ENCODE data around the gene OPCML. TPM values are rescaled to one million over a fixed set of nuclear protein-coding genes. Genes with fewer than 3 reads are reported as not detected.

The OPCML gene
- total RNA-seq, 1 experiment from 2014 or later: 0.94 TPM

DNA sequence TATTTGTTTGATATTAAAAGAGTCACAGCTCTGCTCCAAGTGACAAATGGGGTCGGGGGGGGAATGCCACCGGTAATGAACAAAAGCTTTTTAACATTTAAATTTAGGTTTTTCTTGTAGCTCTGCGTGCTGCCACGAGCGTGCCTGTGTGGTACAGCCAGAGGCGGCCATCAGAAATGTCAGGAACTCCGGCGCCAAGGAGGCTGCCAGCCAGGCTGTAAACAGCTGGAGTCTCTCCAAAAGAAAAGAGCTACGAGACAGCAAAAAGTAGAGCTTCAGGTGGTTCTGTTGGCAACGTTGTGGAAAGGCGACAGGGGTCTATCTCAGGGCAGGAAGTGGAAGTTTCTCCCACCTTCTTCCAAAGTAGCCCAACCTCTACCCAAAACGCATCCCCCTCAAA lies 532.8 kb downstream of the OPCML start:
- Mint-ChIP-seq H3K9me3 (peaks cover 9% of the 10 kb centered on the region in 2 experiments; a peak in 2 of 5 replicates), H3K27me3 (ENCODE audit: low read depth) (peaks cover 45% of the 10 kb centered on the region), H3K36me3 (ENCODE audit: insufficient read depth in 1 of 3, low read depth in 3 of 3) (peaks cover 0 to 8% (median 0%) of the 10 kb centered on the region in 3 experiments; a peak in 3 of 7 replicates), H3K4me3 (no peak overlapping the region; a peak in 1 of 5 replicates), H3K27ac (peak overlapping the region in 1 of 3 experiments; percentile 79; a peak in 1 of 7 replicates), H3K4me1 (peaks cover 22 to 25% of the 10 kb centered on the region in 2 experiments)
- no peak overlapping the region for H4K8ac ChIP-seq (replicated peaks; ENCODE audit: insufficient read length, low read depth, low read length)
- H3K56ac ChIP-seq (ENCODE audit: insufficient read length, low read depth, low read length): no peak overlapping the region
- no peak overlapping the region for H3T11ph ChIP-seq (ENCODE audit: low read length)
- no peak overlapping the region for H2BK120ac ChIP-seq (ENCODE audit: low read depth, low read length, poor library complexity, severe bottlenecking)
- H3K79me1 ChIP-seq (ENCODE audit: insufficient read depth, low read depth, low read length, poor library complexity, severe bottlenecking): no peaks in the 10 kb centered on the region
- no peak overlapping the region for H2AK5ac ChIP-seq (ENCODE audit: insufficient read length, low read length)
- no peaks in the 10 kb centered on the region for H4K20me1 ChIP-seq (ENCODE audit: control insufficient read depth, insufficient read depth, insufficient read length)
- H3K9me3 ChIP-seq (ENCODE audit: control insufficient read depth, low read depth, low read length): no peaks in the 10 kb centered on the region
- no peak overlapping the region for H2BK5ac ChIP-seq (ENCODE audit: insufficient read length, low read length)
- H3K4ac ChIP-seq (ENCODE audit: low read depth, low read length): no peak overlapping the region
- H3K27me3 ChIP-seq (ENCODE audit: insufficient read depth, low read length): peaks cover 12% of the 10 kb centered on the region; the same call in 1 of the 2 replicates
- H4K5ac ChIP-seq (ENCODE audit: insufficient read length, low read depth, low read length): no peak overlapping the region
- TF ChIP-seq, protein P1, sequence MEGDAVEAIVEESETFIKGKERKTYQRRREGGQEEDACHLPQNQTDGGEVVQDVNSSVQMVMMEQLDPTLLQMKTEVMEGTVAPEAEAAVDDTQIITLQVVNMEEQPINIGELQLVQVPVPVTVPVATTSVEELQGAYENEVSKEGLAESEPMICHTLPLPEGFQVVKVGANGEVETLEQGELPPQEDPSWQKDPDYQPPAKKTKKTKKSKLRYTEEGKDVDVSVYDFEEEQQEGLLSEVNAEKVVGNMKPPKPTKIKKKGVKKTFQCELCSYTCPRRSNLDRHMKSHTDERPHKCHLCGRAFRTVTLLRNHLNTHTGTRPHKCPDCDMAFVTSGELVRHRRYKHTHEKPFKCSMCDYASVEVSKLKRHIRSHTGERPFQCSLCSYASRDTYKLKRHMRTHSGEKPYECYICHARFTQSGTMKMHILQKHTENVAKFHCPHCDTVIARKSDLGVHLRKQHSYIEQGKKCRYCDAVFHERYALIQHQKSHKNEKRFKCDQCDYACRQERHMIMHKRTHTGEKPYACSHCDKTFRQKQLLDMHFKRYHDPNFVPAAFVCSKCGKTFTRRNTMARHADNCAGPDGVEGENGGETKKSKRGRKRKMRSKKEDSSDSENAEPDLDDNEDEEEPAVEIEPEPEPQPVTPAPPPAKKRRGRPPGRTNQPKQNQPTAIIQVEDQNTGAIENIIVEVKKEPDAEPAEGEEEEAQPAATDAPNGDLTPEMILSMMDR (conservative IDR thresholded peaks at IDR 0.05): no peak
- H3K9ac ChIP-seq (ENCODE audit: extremely low read depth, insufficient read length, low read length): no peak overlapping the region
- no peak overlapping the region for H2BK12ac ChIP-seq (ENCODE audit: insufficient read length, low read depth, low read length)
- H2BK20ac ChIP-seq (ENCODE audit: low read depth, low read length, poor library complexity, severe bottlenecking): no peak overlapping the region
- H3K23ac ChIP-seq (ENCODE audit: insufficient read length, low read depth, low read length): no peak overlapping the region
- no peak overlapping the region for H3K4me2 ChIP-seq (ENCODE audit: insufficient read depth, insufficient read length, low read length)
- no peak overlapping the region for H3K27ac ChIP-seq (ENCODE audit: insufficient read length, low read depth, low read length)
- no peaks in the 10 kb centered on the region for H3K79me2 ChIP-seq (ENCODE audit: insufficient read depth, low read length)
- WGBS (ENCODE audit: extremely low coverage, insufficient read length, low lambda C conversion rate): no CpG with 5 or more reads among the region's 12 CpGs
- no peak overlapping the region for H4K91ac ChIP-seq (ENCODE audit: insufficient read length, low read depth, low read length)
- 0 out of 2 replicates have a peak overlapping the region, but pooled peaks have one; percentile 63 for H3K14ac ChIP-seq (ENCODE audit: insufficient read depth, low read length)
- no peaks in the 10 kb centered on the region for H3K23me2 ChIP-seq (ENCODE audit: insufficient read length, low read depth, low read length, poor library complexity, severe bottlenecking)
- no peak overlapping the region for H3K18ac ChIP-seq (ENCODE audit: insufficient read length, low read depth, low read length)
- peaks cover 3% of the 10 kb centered on the region; the same call in 1 of the 2 replicates for H3K4me1 ChIP-seq (ENCODE audit: insufficient read depth, low read length)
- H2AFZ ChIP-seq (ENCODE audit: low read length): no peak overlapping the region
- no peak overlapping the region for H2BK15ac ChIP-seq (ENCODE audit: low read depth, low read length)
- DNase-seq: no peak

Measured in H9 (cell line).